Kidney (tissue), 14 donors: ENCODE data around the gene SMTNL2. TPM values are rescaled to one million over a fixed set of nuclear protein-coding genes. Genes with fewer than 3 reads are reported as not detected.

Source experiments
- DNase-seq, 5 donors: peaks; one replicate each; pipeline ENCODE4 v3.0.0-alpha.2; 2013 to 2020
- FAIRE-seq: peaks from 2 replicates; lab custom pipeline; 2012; peaks lifted over from hg19 to GRCh38; lab: Jason Lieb, UNC
- H3K27ac ChIP-seq, 2 donors: one replicate each; pipeline ENCODE4 v1.7.0; 2013; ENCODE audit warnings: low read depth in 2 of 2, low read length in 2 of 2, inconsistent platforms in 1 of 2
- H3K27me3 ChIP-seq: one replicate; pipeline ENCODE4 v1.7.1; 2013; ENCODE audit warnings: low read length, inconsistent platforms; ENCODE audit not compliant: control insufficient read depth, insufficient read depth
- H3K36me3 ChIP-seq, 3 donors: one replicate each; pipeline versions ENCODE4 v1.7.0 to v1.7.1; 2013; ENCODE audit warnings: low read length in 3 of 3, control low read depth in 1 of 3, inconsistent platforms in 1 of 3; ENCODE audit not compliant: insufficient read depth in 3 of 3, control insufficient read depth in 2 of 3
- H3K4me1 ChIP-seq, 3 donors: one replicate each; pipeline versions ENCODE4 v1.7.0 to v1.7.1; 2013; ENCODE audit warnings: low read length in 3 of 3, inconsistent platforms in 1 of 3, low read depth in 1 of 3; ENCODE audit not compliant: control insufficient read depth in 2 of 3, insufficient read depth in 2 of 3
- H3K4me3 ChIP-seq, 3 donors: one replicate each; pipeline versions ENCODE4 v1.7.0 to v1.8.1; 2013; ENCODE audit warnings: low read length in 3 of 3, control low read depth in 1 of 3, inconsistent platforms in 1 of 3
- H3K9ac ChIP-seq, 3 donors: one replicate each; pipeline versions ENCODE4 v1.7.0 to v1.7.1; 2013; ENCODE audit warnings: low read length in 3 of 3, control low read depth in 1 of 3, inconsistent platforms in 1 of 3
- H3K9me3 ChIP-seq, 3 donors: one replicate each; pipeline versions ENCODE4 v1.7.0 to v1.7.1; 2013; ENCODE audit warnings: low read length in 3 of 3, control low read depth in 1 of 3, inconsistent platforms in 1 of 3; ENCODE audit not compliant: control insufficient read depth in 2 of 3, insufficient read depth in 1 of 3
- intact Hi-C: fragments of 100-400 bp; cut with DNase I; formaldehyde crosslinking; loops from one replicate; pipeline ENCODE4 v1.11.1; 2022
- polyA plus RNA-seq: library from polyadenylated mRNA; stranded (reverse); fragments of 350-450 nt; fragmentation: Illumina TruSeq; extraction: RNeasy Lipid Tissue Mini Kit (QIAGEN cat#74804); gene quantifications from one replicate; pipeline ENCODE4 v1.2.3, GENCODE V29; 2014; ENCODE audit warnings: low read depth, low replicate concordance; ENCODE audit not compliant: insufficient read depth
- total RNA-seq: library from RNA; stranded (reverse); fragmentation: NEBNext Ultra II Directional; extraction: Animal tissue kit (Norgen Biotek cat#: 25700); gene quantifications from one replicate; pipeline ENCODE4 v1.2.1, GENCODE V29; 2021
- TF ChIP-seq, protein P1 (sequence below): IDR thresholded peaks from 3 replicates; pipeline ENCODE4 v1.5.1; 2012; ENCODE audit warnings: mild to moderate bottlenecking, moderate library complexity, borderline replicate concordance; ENCODE audit not compliant: insufficient read depth; ENCODE audit errors: extremely low read depth
- donor health status: control.
- donor health status: control.
- donor health status: control.
- donor health status: control.
- donor health status: control.
- donor health status: DM: yes; HTN: yes; CAD: no.
- donor health status: Normal renal cell carcinoma (clear cell type).

Gene SMTNL2
- total and polyA plus RNA-seq, 2 donors from 2014 or later, result 25.6 to 58.1 TPM

DNA sequence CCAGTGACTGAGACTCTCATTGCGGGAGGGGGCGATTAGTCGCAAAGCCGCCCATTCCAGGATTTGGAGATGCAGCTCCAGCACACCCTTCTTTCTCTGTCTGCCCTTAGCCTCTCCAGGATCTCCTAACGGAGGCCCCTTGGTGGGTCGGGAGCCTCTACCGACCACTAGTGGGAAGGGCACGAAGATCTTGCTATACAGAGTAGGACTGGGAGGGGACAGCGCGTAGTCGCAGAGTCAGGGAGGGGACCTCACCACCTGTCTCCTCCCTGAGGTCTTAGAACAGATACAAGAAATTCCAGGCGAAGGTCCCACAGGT is 588 bp upstream of the SMTNL2 start:
- peak overlapping the region; percentile 82 to 95 for H3K27ac ChIP-seq
- no peaks in the 10 kb centered on the region for H3K9me3 ChIP-seq
- H3K4me3 ChIP-seq, result peak overlapping the region; percentile 45 to 72 (median 59)
- DNase-seq (peak in 4 of 5 donors; percentile 78 to 85 (median 84)), FAIRE-seq (no peak)
- no peaks in the 10 kb centered on the region for H3K27me3 ChIP-seq
- H3K4me1 ChIP-seq, result peaks cover 2 to 38% (median 23%) of the 10 kb centered on the region in 3 donors
- H3K9ac ChIP-seq, result peak overlapping the region; percentile 25 to 79 (median 29)
- H3K36me3 ChIP-seq, result no peaks in the 10 kb centered on the region
- intact Hi-C loops, result no loop called here
- TF ChIP-seq, protein P1, sequence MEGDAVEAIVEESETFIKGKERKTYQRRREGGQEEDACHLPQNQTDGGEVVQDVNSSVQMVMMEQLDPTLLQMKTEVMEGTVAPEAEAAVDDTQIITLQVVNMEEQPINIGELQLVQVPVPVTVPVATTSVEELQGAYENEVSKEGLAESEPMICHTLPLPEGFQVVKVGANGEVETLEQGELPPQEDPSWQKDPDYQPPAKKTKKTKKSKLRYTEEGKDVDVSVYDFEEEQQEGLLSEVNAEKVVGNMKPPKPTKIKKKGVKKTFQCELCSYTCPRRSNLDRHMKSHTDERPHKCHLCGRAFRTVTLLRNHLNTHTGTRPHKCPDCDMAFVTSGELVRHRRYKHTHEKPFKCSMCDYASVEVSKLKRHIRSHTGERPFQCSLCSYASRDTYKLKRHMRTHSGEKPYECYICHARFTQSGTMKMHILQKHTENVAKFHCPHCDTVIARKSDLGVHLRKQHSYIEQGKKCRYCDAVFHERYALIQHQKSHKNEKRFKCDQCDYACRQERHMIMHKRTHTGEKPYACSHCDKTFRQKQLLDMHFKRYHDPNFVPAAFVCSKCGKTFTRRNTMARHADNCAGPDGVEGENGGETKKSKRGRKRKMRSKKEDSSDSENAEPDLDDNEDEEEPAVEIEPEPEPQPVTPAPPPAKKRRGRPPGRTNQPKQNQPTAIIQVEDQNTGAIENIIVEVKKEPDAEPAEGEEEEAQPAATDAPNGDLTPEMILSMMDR, result no peak

DNA sequence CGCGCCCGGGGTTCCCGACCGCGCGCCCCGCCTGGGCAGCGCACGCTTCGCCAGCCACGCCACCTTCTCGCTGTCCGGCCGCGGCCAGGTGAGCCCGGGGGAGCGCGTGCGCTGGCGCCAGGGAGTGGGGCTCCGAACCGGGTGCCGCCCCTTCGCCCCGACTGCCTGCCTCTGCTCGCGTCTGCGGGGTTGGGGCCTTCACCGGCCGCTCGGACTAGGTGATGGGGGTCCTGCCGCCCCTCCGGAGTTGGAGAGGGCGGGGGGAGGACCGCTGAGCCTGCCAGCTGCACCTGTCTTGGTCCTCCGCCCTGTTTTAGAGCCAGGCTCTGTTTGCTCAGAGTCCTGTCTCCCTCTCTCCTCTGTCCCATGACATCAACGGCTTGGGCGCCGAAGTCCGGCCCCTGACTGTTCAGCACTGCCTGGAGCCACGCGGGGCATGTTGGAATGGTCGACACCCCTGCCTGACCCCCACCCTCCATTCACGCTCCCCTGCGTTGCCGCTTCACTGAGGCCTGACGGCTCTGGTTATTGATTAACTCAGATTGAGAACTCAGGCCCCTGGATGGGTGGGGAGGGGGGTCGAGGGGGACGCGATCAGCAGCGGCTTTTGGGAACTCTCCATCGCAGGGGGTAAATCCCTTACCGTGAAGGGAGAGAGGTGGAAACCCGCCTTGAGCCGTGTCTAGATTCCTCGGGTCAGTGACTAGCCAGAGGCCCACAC is 748 bp downstream of the SMTNL2 start:
- peak; percentile 90 to 94 (median 93) for DNase-seq
- no peak for FAIRE-seq
- TF ChIP-seq, protein P1, result no peak
- H3K27ac ChIP-seq, result peak overlapping the region; percentile 82 to 95
- H3K27me3 ChIP-seq, result no peaks in the 10 kb centered on the region
- peak overlapping the region in 1 of 3 donors; percentile 73 for H3K9ac ChIP-seq
- no peaks in the 10 kb centered on the region for H3K9me3 ChIP-seq
- H3K36me3 ChIP-seq, result no peaks in the 10 kb centered on the region
- H3K4me1 ChIP-seq, result peaks cover 2 to 46% (median 27%) of the 10 kb centered on the region in 3 donors
- peak overlapping the region; percentile 36 to 72 (median 59) for H3K4me3 ChIP-seq
- intact Hi-C loops, result no loop called here

DNA sequence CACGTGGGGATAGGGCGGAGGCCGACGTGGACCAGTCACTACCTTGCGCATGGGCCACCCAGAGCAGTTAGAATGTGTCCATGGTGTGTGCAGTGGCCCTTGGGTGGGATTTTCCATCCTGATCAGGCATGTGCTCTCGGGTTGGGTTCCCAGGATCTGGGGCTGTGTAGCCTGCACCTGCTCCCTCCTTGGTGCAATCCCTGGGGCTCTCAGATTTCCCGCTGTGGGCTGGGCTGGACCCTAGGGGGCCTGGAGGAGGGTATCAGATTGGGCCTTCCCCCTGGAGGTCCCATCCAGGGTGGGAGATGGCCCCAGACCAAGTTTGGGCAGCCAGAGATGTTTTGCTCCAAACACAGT is 1.3 kb downstream of the SMTNL2 start:
- H3K9me3 ChIP-seq, result no peaks in the 10 kb centered on the region
- peak overlapping the region; percentile 36 to 72 (median 59) for H3K4me3 ChIP-seq
- FAIRE-seq, result no peak
- H3K9ac ChIP-seq, result peak overlapping the region in 1 of 3 donors; percentile 73
- peaks cover 2 to 49% (median 27%) of the 10 kb centered on the region in 3 donors for H3K4me1 ChIP-seq
- H3K27me3 ChIP-seq, result no peaks in the 10 kb centered on the region
- intact Hi-C loops, result no loop called here
- TF ChIP-seq, protein P1, result no peak
- no peak for DNase-seq
- H3K36me3 ChIP-seq, result no peaks in the 10 kb centered on the region
- peak overlapping the region; percentile 82 to 95 for H3K27ac ChIP-seq
